SK-N-SH treated with all-trans-retinoic acid at 6 μM for 48 hours (cell line): ENCODE measurements around the gene PBX4.

Experiments
- ATAC-seq: fragments of 200-7000 bp; cut with Tn5 transposase; 3 replicates; pipeline ENCODE4 v1.9.1; 2020; ENCODE audit warnings: mild to moderate bottlenecking, moderate library complexity
- ARNTL ChIP-seq: fragments of 450-650 bp; formaldehyde crosslinking; IDR thresholded peaks from 2 replicates; pipeline ENCODE4 v1.5.0; 2020; ENCODE audit warnings: low read depth, mild to moderate bottlenecking, moderate library complexity, borderline replicate concordance
- BACH2 ChIP-seq: fragments of 250-450 bp; sonication (Bioruptor Pico); IDR thresholded peaks from 2 replicates; pipeline ENCODE4 v1.9.0; 2021; ENCODE audit warnings: mild to moderate bottlenecking, borderline replicate concordance
- CREB5 ChIP-seq: fragments of 250-450 bp; sonication (Bioruptor Pico); IDR thresholded peaks from 2 replicates; pipeline ENCODE4 v1.5.1; 2020; ENCODE audit warnings: low read depth, mild to moderate bottlenecking, moderate library complexity
- CSDC2 ChIP-seq: fragments of 250-450 bp; sonication (Bioruptor Pico); IDR thresholded peaks from 2 replicates; pipeline ENCODE4 v1.5.0; 2020; ENCODE audit warnings: mild to moderate bottlenecking, moderate library complexity
- CSRNP3 ChIP-seq: fragments of 250-450 bp; sonication (Bioruptor Pico); IDR thresholded peaks from 2 replicates; pipeline ENCODE4 v1.5.1; 2021; ENCODE audit warnings: mild to moderate bottlenecking, moderate library complexity
- ESRRG ChIP-seq: fragments of 250-450 bp; sonication (Bioruptor Pico); IDR thresholded peaks from 2 replicates; pipeline ENCODE4 v1.6.1; 2021; ENCODE audit warnings: mild to moderate bottlenecking
- GLIS3 ChIP-seq: fragments of 250-450 bp; sonication (Bioruptor Pico); IDR thresholded peaks from 2 replicates; pipeline ENCODE4 v1.5.0; 2020; ENCODE audit warnings: mild to moderate bottlenecking, moderate library complexity
- ISL1 ChIP-seq: fragments of 250-450 bp; sonication (Bioruptor Pico); IDR thresholded peaks from 2 replicates; pipeline ENCODE4 v2.1.2; 2022; ENCODE audit warnings: mild to moderate bottlenecking, moderate library complexity
- OSR1 ChIP-seq: fragments of 250-450 bp; sonication (Bioruptor Pico); IDR thresholded peaks from 2 replicates; pipeline ENCODE4 v1.8.0; 2022; ENCODE audit warnings: moderate library complexity, mild to moderate bottlenecking, inconsistent platforms
- PATZ1 ChIP-seq: fragments of 250-450 bp; sonication (Bioruptor Pico); IDR thresholded peaks from 2 replicates; pipeline ENCODE4 v1.8.0; 2020; ENCODE audit warnings: mild to moderate bottlenecking, moderate library complexity, borderline replicate concordance
- POU6F1 ChIP-seq: fragments of 250-450 bp; sonication (Bioruptor Pico); IDR thresholded peaks from 2 replicates; pipeline ENCODE4 v1.8.0; 2021; ENCODE audit warnings: low read depth, mild to moderate bottlenecking, moderate library complexity, borderline replicate concordance
- PPARA ChIP-seq: fragments of 250-450 bp; sonication (Bioruptor Pico); IDR thresholded peaks from 2 replicates; pipeline ENCODE4 v1.5.0; 2020; ENCODE audit warnings: mild to moderate bottlenecking, borderline replicate concordance
- RARB ChIP-seq: fragments of 250-450 bp; sonication (Bioruptor Pico); IDR thresholded peaks from 2 replicates; pipeline ENCODE4 v1.8.0; 2021; ENCODE audit warnings: mild to moderate bottlenecking, moderate library complexity
- SNAI2 ChIP-seq: fragments of 250-450 bp; sonication (Bioruptor Pico); IDR thresholded peaks from 2 replicates; pipeline ENCODE4 v1.5.0; 2020; ENCODE audit warnings: mild to moderate bottlenecking, moderate library complexity
- TOX ChIP-seq: fragments of 250-450 bp; sonication (Bioruptor Pico); IDR thresholded peaks from 2 replicates; pipeline ENCODE4 v1.8.0; 2021; ENCODE audit warnings: mild to moderate bottlenecking, moderate library complexity, borderline replicate concordance
- TSHZ2 ChIP-seq: fragments of 250-450 bp; sonication (Bioruptor Pico); IDR thresholded peaks from 2 replicates; pipeline ENCODE4 v1.5.0; 2020; ENCODE audit warnings: mild to moderate bottlenecking, moderate library complexity
- ZC3H10 ChIP-seq: fragments of 250-450 bp; sonication (Bioruptor Pico); IDR thresholded peaks from 2 replicates; pipeline ENCODE4 v1.5.1; 2021; ENCODE audit warnings: mild to moderate bottlenecking, moderate library complexity
- ZFP3 ChIP-seq: fragments of 250-450 bp; sonication (Bioruptor Pico); IDR thresholded peaks from 2 replicates; pipeline ENCODE4 v1.5.0; 2020; ENCODE audit warnings: mild to moderate bottlenecking, moderate library complexity
- ZNF565 ChIP-seq: fragments of 450-650 bp; formaldehyde crosslinking; conservative IDR thresholded peaks from 2 replicates; pipeline ENCODE4 v1.5.0; 2020; ENCODE audit warnings: low read depth, mild to moderate bottlenecking, moderate library complexity
- ZNF70 ChIP-seq: fragments of 450-650 bp; formaldehyde crosslinking; IDR thresholded peaks from 2 replicates; pipeline ENCODE4 v1.5.0; 2020; ENCODE audit warnings: mild to moderate bottlenecking, moderate library complexity
- ZNF8 ChIP-seq: fragments of 450-650 bp; formaldehyde crosslinking; IDR thresholded peaks from 2 replicates; pipeline ENCODE4 v1.5.0; 2020; ENCODE audit warnings: mild to moderate bottlenecking, moderate library complexity

The PBX4 gene

GRCh38 chr19:19624032-19624570, 5.6 kb upstream of the PBX4 start:
- no peak for ATAC-seq
- TF ChIP-seq CSRNP3 (CRISPR knock-in tag) (no peak), OSR1 (CRISPR knock-in tag) (no peak), RARB (CRISPR knock-in tag) (no peak), TOX (no peak), CREB5 (CRISPR knock-in tag) (no peak), PPARA (CRISPR knock-in tag) (no peak), PATZ1 (CRISPR knock-in tag) (no peak), TSHZ2 (CRISPR knock-in tag) (no peak), ZC3H10 (CRISPR knock-in tag) (no peak), BACH2 (CRISPR knock-in tag) (no peak), SNAI2 (CRISPR knock-in tag) (no peak), POU6F1 (no peak), ISL1 (CRISPR knock-in tag) (no peak), ESRRG (CRISPR knock-in tag) (no peak), ZNF70 (CRISPR knock-in tag) (no peak), ZNF8 (CRISPR knock-in tag) (no peak), ARNTL (CRISPR knock-in tag) (no peak), ZNF565 (CRISPR knock-in tag) (no peak), CSDC2 (no peak), GLIS3 (CRISPR knock-in tag) (no peak)

GRCh38 chr19:19623383-19623782, 4.9 kb upstream of the PBX4 start:
- TF ChIP-seq ESRRG (CRISPR knock-in tag) (no peak), POU6F1 (no peak), CSRNP3 (CRISPR knock-in tag) (no peak), OSR1 (CRISPR knock-in tag) (no peak), PPARA (CRISPR knock-in tag) (no peak), TSHZ2 (CRISPR knock-in tag) (no peak), ISL1 (CRISPR knock-in tag) (no peak), ZC3H10 (CRISPR knock-in tag) (no peak), TOX (no peak), SNAI2 (CRISPR knock-in tag) (no peak), BACH2 (CRISPR knock-in tag) (no peak), GLIS3 (CRISPR knock-in tag) (no peak), CREB5 (CRISPR knock-in tag) (no peak), ZFP3 (CRISPR knock-in tag) (no peak)
- no peak for ATAC-seq
